ENCODE data around the gene LACTB.

GRCh38 chr15:63083541-63083940 lies 38.1 kb upstream of the LACTB start:
- TF ChIP-seq MAX (IDR thresholded peaks at IDR 0.05) (no peak), POLR2A (IDR thresholded peaks at IDR 0.05; ENCODE audit: insufficient read depth in 1 of 2, low read depth in 2 of 2, low read length in 2 of 2) (no peak), HNF4G (IDR thresholded peaks at IDR 0.05; ENCODE audit: borderline replicate concordance, low read depth, low read length) (no peak), HNF4G (CRISPR knock-in tag; IDR thresholded peaks at IDR 0.05; ENCODE audit: borderline replicate concordance, low read depth) (no peak), ZNF224 (CRISPR knock-in tag; IDR thresholded peaks at IDR 0.05) (no peak), PRPF4 (IDR thresholded peaks at IDR 0.05; ENCODE audit: low read depth, low read length, poor library complexity, severe bottlenecking) (no peak), POLR2AphosphoS5 (IDR thresholded peaks at IDR 0.05; ENCODE audit: low read depth, low read length) (no peak), MBD4 (IDR thresholded peaks at IDR 0.05; ENCODE audit: borderline replicate concordance, low read length) (no peak), CTCF (CRISPR knock-in tag; IDR thresholded peaks at IDR 0.05) (no peak), TFDP1 (CRISPR knock-in tag; IDR thresholded peaks at IDR 0.05; ENCODE audit: borderline replicate concordance) (no peak), PRDM4 (CRISPR knock-in tag; IDR thresholded peaks at IDR 0.05; ENCODE audit: borderline replicate concordance) (no peak), CHD2 (IDR thresholded peaks at IDR 0.05; ENCODE audit: low read depth, low read length) (no peak), DPF2 (CRISPR knock-in tag; IDR thresholded peaks at IDR 0.05; ENCODE audit: borderline replicate concordance, low read depth) (no peak)

Measured in HepG2 (cell line).